Measurements from ENCODE around the gene SYT15. TPM values are rescaled to one million over a fixed set of nuclear protein-coding genes. Genes with fewer than 3 reads are reported as not detected.
A peak's percentile ranks its signal among the peaks of the same experiment; 100 is the strongest.

The SYT15 gene
- total RNA-seq, 4 donors from 2014 or later, result 0.32 to 0.80 (median 0.39) TPM

DNA sequence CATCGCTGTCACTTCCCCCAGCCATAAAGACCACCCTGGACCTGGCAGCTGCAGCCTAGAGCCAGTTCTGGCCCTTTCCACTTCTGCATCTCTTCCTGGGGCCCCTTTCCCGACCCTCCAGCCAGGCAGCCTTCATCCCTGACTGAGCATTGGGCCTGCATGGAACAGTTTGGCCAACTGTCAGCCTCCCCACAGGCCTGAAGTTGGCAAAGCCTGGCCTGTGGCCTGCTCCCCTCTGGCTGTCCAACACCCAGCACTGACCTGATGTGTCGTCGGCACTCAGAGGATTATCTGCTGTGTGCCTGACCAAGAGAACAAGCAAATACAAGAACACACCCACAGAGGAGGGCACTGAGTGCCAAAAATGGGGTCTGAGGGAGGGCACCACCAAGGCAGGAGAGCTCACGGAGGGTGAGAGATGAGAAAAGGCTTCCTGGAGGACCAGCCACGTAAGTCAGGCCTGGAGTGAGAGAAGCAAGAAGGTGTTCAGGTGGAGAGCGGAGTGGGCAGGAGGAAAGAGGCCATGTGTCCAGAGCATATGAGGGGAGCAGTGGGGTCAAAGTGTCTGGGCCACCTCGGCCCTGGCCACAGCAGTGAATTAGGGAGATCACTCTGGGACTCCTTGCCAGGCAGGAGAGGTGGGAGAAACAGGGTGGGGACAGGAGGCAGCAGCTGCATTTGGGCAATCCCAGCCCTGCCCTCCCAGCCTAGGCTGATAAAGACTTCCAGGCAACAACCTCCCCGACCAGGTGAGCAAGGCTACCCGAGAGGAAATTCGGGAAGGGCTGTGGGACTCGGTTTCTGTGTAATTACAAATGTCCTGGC is 27.0 kb upstream of the SYT15 start:
- in situ Hi-C loops (cut with MboI; ENCODE audit: low pct_ligation_motif_present in 1 of 4, low pct_unique_long_range_greater_than_20kb in 1 of 4, low sequenced_read_pairs in 3 of 4), result no loop called here
- peak; percentile 9 for DNase-seq
- peaks cover 20% of the 10 kb centered on the region for H3K27me3 ChIP-seq
- H3K4me3 ChIP-seq, result no peak overlapping the region
- no peaks in the 10 kb centered on the region for H3K9me3 ChIP-seq
- peaks cover 3 to 12% (median 11%) of the 10 kb centered on the region in 4 donors for H3K4me1 ChIP-seq
- WGBS, 2 donors (ENCODE audit: low coverage in 1 of 2), result 69 to 77% methylated on average over 5 to 12 of the region's 12 CpGs
- TF ChIP-seq, protein P1, sequence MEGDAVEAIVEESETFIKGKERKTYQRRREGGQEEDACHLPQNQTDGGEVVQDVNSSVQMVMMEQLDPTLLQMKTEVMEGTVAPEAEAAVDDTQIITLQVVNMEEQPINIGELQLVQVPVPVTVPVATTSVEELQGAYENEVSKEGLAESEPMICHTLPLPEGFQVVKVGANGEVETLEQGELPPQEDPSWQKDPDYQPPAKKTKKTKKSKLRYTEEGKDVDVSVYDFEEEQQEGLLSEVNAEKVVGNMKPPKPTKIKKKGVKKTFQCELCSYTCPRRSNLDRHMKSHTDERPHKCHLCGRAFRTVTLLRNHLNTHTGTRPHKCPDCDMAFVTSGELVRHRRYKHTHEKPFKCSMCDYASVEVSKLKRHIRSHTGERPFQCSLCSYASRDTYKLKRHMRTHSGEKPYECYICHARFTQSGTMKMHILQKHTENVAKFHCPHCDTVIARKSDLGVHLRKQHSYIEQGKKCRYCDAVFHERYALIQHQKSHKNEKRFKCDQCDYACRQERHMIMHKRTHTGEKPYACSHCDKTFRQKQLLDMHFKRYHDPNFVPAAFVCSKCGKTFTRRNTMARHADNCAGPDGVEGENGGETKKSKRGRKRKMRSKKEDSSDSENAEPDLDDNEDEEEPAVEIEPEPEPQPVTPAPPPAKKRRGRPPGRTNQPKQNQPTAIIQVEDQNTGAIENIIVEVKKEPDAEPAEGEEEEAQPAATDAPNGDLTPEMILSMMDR (IDR thresholded peaks at IDR 0.05), result no peak
- TF ChIP-seq EP300 (IDR thresholded peaks at IDR 0.05; ENCODE audit: low read depth), result no peak
- TF ChIP-seq POLR2A (IDR thresholded peaks at IDR 0.05), result no peak
- TF ChIP-seq POLR2AphosphoS5 (IDR thresholded peaks at IDR 0.05), result no peak
- H3K27ac ChIP-seq, result no peak overlapping the region
- no peaks in the 10 kb centered on the region for H3K36me3 ChIP-seq
- intact Hi-C loops (cut with DNase I; ENCODE audit: low total_unique reads), result no loop called here

DNA sequence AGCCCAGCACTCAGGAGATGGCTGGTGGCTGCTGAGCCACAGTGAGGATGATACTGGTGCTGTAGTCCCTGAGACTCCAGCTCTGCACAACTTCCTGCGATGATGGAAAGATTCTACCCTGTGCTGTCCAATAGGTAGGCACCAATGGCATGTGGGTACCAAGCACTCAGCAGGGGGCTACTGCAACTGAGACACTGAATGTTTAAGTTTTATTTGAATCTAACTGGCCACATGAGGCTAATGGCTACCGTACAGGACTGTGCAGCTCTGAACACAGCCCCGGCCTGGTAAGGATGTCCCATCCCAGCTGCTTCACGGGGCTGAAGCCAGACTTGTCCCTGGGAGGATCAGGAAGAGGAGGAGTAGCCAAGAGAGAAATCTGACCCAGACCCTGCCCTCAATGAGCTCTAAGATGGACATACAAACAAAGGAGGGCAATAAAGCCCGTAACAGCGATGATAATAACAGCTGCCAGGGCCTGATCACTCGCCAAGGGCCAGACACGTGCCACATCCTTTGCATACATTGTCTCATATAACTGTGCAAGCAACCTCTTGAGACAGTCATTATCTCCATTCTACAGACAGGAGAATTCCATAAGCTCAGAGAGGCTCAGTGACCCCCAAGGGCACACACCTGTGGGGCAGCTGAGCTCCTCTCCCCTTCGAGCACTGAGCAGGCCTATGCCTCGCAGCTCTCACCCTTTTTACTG is 26.2 kb upstream of the SYT15 start:
- TF ChIP-seq, protein P1 (IDR thresholded peaks at IDR 0.05), result no peak
- TF ChIP-seq POLR2AphosphoS5 (IDR thresholded peaks at IDR 0.05), result peak in 1 of 3 donors; percentile 27
- TF ChIP-seq POLR2A (IDR thresholded peaks at IDR 0.05), result no peak
- TF ChIP-seq EP300 (IDR thresholded peaks at IDR 0.05; ENCODE audit: low read depth), result no peak
- Histone ChIP-seq H3K27ac (no peak overlapping the region), H3K4me3 (no peak overlapping the region), H3K9me3 (no peaks in the 10 kb centered on the region), H3K4me1 (peaks cover 3 to 16% (median 14%) of the 10 kb centered on the region in 4 donors), H3K27me3 (peaks cover 28% of the 10 kb centered on the region), H3K36me3 (no peaks in the 10 kb centered on the region)
- WGBS, 2 donors (ENCODE audit: low coverage in 1 of 2), result 61 to 66% methylated on average over 6 to 10 of the region's 10 CpGs
- in situ Hi-C loops (cut with MboI; ENCODE audit: low pct_ligation_motif_present in 1 of 4, low pct_unique_long_range_greater_than_20kb in 1 of 4, low sequenced_read_pairs in 3 of 4), result no loop called here
- peak; percentile 39 for DNase-seq
- intact Hi-C loops (cut with DNase I; ENCODE audit: low total_unique reads), result no loop called here

DNA sequence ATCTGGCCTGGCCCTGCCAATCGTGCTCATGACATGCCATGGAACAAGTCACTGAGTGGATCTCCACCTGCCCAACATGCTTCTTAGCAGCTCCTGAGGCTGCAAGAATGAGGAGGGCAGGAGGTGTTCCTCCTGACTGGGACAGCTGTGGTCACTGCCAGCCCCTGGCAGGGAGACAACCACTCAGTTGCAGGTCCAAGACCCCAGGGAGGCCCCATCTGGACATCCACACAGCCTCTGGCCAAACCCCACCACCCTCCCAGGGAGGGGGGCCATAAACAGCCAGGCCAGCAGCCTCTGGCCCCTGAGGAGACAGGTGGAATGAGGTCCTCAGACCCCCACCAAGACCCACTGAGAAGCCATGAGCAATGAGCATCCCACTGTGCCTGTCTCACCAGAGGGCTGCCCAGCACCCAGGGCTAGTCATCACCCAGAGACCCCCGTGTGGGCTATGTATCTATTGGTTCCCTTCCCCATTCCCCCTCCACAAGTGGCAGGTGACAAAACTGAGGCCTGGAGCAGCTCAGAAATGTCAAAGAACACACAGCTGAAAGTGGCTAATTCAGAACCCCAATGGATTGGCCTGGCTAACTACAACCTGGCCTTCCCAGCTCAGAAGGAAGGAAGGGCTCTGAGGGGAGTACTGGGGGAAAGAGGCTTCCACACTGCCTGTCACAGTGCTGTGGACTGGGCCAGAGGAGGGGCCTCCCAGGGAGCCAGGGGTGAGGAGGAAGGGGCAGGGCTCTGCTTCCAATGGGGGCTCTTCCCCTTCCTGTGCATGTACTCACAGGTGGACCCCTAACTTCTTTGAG is 25.5 kb upstream of the SYT15 start:
- Histone ChIP-seq H3K4me1 (peaks cover 3 to 20% (median 16%) of the 10 kb centered on the region in 4 donors), H3K36me3 (no peaks in the 10 kb centered on the region), H3K27ac (no peak overlapping the region), H3K4me3 (no peak overlapping the region), H3K27me3 (peaks cover 35% of the 10 kb centered on the region), H3K9me3 (no peaks in the 10 kb centered on the region)
- no peak for TF ChIP-seq POLR2AphosphoS5 (IDR thresholded peaks at IDR 0.05)
- TF ChIP-seq, protein P1 (IDR thresholded peaks at IDR 0.05), result no peak
- no peak for TF ChIP-seq EP300 (IDR thresholded peaks at IDR 0.05; ENCODE audit: low read depth)
- no peak for TF ChIP-seq POLR2A (IDR thresholded peaks at IDR 0.05)
- in situ Hi-C loops (cut with MboI; ENCODE audit: low pct_ligation_motif_present in 1 of 4, low pct_unique_long_range_greater_than_20kb in 1 of 4, low sequenced_read_pairs in 3 of 4), result no loop called here
- intact Hi-C loops (cut with DNase I; ENCODE audit: low total_unique reads), result no loop called here
- 43% methylated on average over 2 of the region's 2 CpGs; no CpG with 5 or more reads in 1 of the 2 donors for WGBS, 2 donors (ENCODE audit: low coverage in 1 of 2)
- peak; percentile 11 for DNase-seq
